Activated CD4-positive, alpha-beta T cell treated with anti-CD3 and anti-CD28 coated beads for 4 hours (primary cell): ENCODE data around the gene CCN2.
"Not testable (repeated sequence)": the region's sequence is repeated elsewhere in the genome, so short reads cannot be mapped to it uniquely, and the experiment has no call there.

ENCODE experiments used
- DNase-seq, 2 donors: peaks; one replicate each; pipeline ENCODE4 v3.0.0-alpha.2; 2020

CCN2 gene

GRCh38 chr6:131937703-131938631 is 13.2 kb downstream of the CCN2 start:
- DNase-seq = no peak

- DNase-seq = no peak
Observed at GRCh38 chr6:131937226-131937625, 13.9 kb downstream of the CCN2 start.

- DNase-seq = no peak
Observed at GRCh38 chr6:131936156-131936555, 15.0 kb downstream of the CCN2 start.

- DNase-seq = no peak
Observed at GRCh38 chr6:131931063-131931750, 20.0 kb downstream of the CCN2 start.

- no peak for DNase-seq
Observed at GRCh38 chr6:131929976-131930375, 21.2 kb downstream of the CCN2 start.

- DNase-seq = no peak
Observed at GRCh38 chr6:131929264-131929663, 21.9 kb downstream of the CCN2 start.

- DNase-seq = no peak
Observed at GRCh38 chr6:131924881-131925474, 26.2 kb downstream of the CCN2 start.

- DNase-seq = no peak
Observed at GRCh38 chr6:131923356-131923755, 27.8 kb downstream of the CCN2 start.

- no peak for DNase-seq
Observed at GRCh38 chr6:131920656-131921055, 30.5 kb downstream of the CCN2 start.

- DNase-seq = no peak
Observed at GRCh38 chr6:131918650-131919355, 32.4 kb downstream of the CCN2 start.

GRCh38 chr6:131917763-131918649 is 33.2 kb downstream of the CCN2 start:
- no peak for DNase-seq

GRCh38 chr6:131917318-131917717 is 33.9 kb downstream of the CCN2 start:
- no peak for DNase-seq

GRCh38 chr6:131916847-131917246 is 34.3 kb downstream of the CCN2 start:
- no peak for DNase-seq

- not testable (repeated sequence) for DNase-seq
Observed at GRCh38 chr6:131916091-131916796, 34.9 kb downstream of the CCN2 start.

- peak; percentile 38 to 47 for DNase-seq
Observed at GRCh38 chr6:131914967-131915751, 36.0 kb downstream of the CCN2 start.

- no peak for DNase-seq
Observed at GRCh38 chr6:131914234-131914633, 36.9 kb downstream of the CCN2 start.

GRCh38 chr6:131911951-131912350 is 39.2 kb downstream of the CCN2 start:
- no peak for DNase-seq

- DNase-seq = no peak
Observed at GRCh38 chr6:131910956-131911355, 40.2 kb downstream of the CCN2 start.

- DNase-seq = no peak
Observed at GRCh38 chr6:131910219-131910589, 41.0 kb downstream of the CCN2 start.

GRCh38 chr6:131909408-131910218 is 41.6 kb downstream of the CCN2 start:
- peak; percentile 50 to 76 for DNase-seq
